Prostate gland (tissue), 2 donors: ENCODE results near the gene SOX5.

Source experiments
- CTCF ChIP-seq, 4 experiments: fragments of 200-600 bp in 2 of 4; fragments of 450-650 bp in 2 of 4; sonication (generic) in 2 of 4; IDR thresholded peaks; 1 replicate in 3 of 4; 2 replicates in 1 of 4; pipeline ENCODE4 v1.5.1; 2016 to 2019; ENCODE audit warnings: antibody characterized with exemption in 4 of 4, mild to moderate bottlenecking in 2 of 4, moderate library complexity in 2 of 4
- POLR2A ChIP-seq: fragments of 450-650 bp; IDR thresholded peaks from one replicate; pipeline ENCODE4 v1.6.1; 2016; ENCODE audit warnings: antibody characterized with exemption, mild to moderate bottlenecking

DNA sequence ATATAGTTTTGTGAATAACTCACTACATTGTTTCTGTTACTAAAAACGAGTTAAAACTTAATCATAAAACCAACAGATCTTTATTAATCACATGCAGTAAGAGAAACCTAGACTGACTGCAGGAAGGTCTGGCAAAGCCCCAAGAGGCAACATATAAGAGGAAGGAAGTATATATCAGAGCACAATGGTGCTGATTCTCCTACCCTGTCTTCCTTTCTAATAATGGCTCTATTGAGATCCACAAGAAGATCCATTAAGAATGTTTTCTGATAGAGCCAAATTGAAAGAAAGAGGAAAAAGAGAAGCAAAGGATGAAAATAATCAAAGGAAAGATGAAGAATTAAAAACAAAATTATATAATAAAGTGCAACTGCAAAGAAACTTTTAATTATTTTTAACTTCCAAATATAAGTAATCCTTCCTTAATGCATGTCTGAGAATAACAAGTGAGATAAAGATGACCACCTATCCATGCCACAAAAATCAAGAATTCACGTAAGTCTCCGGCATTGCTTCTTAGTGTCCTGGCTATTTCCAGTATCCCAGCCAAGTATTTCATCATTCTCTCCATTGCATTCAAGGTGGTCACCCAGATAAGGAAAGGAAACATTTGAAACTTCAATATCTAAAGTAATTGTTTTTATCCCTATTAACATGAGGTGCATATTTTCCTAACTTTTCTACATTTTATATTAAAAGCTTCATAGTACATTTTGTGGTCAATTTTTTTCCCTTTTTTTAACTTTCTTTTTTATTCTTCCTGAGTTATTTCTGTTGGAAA lies 62.2 kb downstream of the SOX5 start:
- TF ChIP-seq CTCF (IDR thresholded peaks at IDR 0.05) (no peak), POLR2A (no peak)
